GM12864 (cell line): ENCODE results near the gene MTA3.

Experiments used
- DNase-seq: peaks from one replicate; pipeline ENCODE4 v3.0.0-alpha.2; 2011; ENCODE audit warnings: low read depth
- H3K4me3 ChIP-seq: 2 replicates; pipeline ENCODE4 v1.5.1; 2011; ENCODE audit warnings: mild to moderate bottlenecking, low read depth, low read length, control low read depth
- TF ChIP-seq, protein P1 (sequence below): IDR thresholded peaks from 2 replicates; pipeline ENCODE4 v1.5.1; 2011; ENCODE audit warnings: low read depth, mild to moderate bottlenecking, moderate library complexity, low read length, control low read depth, inconsistent platforms; ENCODE audit errors: missing control alignments

Gene MTA3

DNA sequence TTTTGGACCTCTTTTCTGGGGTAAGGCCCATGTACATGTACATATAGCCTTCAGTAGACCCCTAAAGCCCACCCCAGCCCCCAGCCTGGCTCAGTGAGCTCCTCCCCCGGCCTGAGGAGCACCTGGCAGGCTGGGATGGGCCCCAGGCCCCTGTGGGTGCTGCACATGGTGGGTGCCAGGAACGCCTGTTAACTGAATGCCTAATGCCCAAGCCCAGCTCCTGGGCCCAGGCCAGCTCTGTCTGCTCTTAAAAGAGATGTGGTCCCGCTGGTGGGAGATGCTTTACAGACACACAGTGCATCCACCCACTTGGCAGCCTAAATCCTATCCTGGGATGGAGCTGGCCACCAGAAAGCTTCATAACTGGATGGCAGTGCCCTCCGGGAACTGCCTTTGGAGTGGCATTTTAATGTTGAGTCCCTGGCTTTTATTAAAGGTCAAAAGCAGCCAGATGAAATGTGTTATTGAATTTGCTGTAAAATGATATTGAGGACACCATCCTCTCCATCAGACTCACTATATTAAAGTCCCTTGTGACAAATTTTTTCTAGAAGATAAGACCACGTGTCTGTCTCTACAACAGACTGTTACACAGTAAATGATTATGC, 203.2 kb downstream of the MTA3 start:
- H3K4me3 ChIP-seq, result no peak overlapping the region
- TF ChIP-seq, protein P1, sequence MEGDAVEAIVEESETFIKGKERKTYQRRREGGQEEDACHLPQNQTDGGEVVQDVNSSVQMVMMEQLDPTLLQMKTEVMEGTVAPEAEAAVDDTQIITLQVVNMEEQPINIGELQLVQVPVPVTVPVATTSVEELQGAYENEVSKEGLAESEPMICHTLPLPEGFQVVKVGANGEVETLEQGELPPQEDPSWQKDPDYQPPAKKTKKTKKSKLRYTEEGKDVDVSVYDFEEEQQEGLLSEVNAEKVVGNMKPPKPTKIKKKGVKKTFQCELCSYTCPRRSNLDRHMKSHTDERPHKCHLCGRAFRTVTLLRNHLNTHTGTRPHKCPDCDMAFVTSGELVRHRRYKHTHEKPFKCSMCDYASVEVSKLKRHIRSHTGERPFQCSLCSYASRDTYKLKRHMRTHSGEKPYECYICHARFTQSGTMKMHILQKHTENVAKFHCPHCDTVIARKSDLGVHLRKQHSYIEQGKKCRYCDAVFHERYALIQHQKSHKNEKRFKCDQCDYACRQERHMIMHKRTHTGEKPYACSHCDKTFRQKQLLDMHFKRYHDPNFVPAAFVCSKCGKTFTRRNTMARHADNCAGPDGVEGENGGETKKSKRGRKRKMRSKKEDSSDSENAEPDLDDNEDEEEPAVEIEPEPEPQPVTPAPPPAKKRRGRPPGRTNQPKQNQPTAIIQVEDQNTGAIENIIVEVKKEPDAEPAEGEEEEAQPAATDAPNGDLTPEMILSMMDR, result no peak
- no peak for DNase-seq

DNA sequence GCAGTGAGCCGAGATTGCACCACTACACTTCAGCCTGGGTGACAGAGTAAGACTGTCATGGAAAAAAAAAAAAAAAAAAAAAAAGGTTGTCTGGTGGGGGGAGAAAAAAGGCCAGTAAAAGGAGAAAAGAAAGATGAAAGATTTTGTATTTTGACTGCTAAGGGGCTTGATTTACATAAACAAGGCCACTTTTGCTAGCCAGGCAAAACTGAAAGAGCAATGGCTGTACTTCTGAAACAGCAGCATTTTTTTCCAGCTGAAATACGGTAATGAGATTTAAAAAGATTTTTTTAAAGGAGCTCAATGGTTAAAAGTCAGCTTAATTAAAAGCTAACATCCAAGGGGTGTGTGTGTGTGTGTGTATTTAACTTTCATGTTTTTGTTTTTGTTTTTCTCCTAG, 206.8 kb downstream of the MTA3 start:
- no peak for DNase-seq

DNA sequence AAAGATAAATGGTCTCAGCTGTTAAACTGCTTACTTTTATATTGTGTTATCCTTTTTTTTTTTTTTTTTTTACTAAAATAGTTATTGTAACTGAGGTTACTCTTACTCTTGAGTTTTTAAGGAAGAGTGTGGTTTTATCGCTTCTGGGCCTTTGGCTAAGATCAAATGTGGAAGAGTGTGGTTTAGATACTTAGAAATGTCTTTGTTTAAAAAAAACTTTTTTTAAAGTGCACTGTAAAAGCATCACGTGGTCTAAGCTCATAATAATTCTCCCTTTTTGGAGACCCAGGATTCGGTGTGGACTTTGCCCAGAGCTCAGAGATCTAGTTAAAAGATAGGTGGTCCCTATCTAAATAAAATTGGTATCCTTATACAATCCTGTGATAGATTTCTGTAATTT, 207.4 kb downstream of the MTA3 start:
- no peak for DNase-seq
- TF ChIP-seq, protein P1, result no peak
- H3K4me3 ChIP-seq, result no peak overlapping the region

More for the DNA sequence above, 206.8 kb downstream of the MTA3 start:
- TF ChIP-seq, protein P1, result no peak
- H3K4me3 ChIP-seq, result no peak overlapping the region

DNA sequence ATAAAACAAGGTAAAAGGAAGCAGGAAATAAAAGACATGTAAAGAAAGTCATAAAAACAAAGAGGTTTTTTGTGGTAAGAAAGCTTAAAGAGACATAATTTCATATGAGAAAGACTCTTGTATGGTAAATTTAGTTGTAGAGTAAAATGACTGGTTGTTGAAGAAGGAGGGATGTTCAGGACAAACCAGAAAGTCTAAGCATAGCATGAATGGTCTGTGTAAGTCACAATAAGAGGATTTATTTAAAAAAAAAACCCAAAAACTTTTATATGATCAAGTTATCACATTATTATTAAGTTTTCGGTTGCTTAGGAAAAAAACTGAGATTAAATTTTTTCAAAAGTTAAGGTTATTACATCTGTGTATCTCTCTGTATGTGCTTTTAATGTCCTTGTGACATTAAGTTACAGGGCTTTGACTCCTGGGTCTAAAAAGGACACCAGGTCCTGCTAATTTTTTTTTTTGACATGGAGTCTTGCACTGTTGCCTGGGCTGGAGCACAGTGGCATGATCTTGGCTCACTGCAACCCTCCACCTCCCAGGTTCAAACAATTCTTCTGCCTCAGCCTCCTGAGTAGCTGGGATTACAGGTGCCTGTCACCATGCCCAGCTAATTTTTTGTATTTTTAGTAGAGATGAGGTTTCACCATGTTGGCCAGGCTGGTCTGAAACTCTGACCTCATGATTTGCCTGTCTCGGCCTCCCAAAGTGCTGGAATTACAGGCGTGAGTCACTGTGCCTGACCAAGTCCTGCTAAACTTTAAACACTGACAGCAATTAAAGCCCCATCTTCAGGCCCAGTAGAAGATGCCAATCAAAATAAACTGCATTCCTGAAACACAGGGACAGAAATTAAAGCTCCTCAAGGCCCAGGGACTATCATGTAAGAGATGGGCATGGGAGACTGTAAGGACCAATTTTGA, 209.7 kb downstream of the MTA3 start:
- no peak overlapping the region for H3K4me3 ChIP-seq
- no peak for DNase-seq
- TF ChIP-seq, protein P1, result no peak

DNA sequence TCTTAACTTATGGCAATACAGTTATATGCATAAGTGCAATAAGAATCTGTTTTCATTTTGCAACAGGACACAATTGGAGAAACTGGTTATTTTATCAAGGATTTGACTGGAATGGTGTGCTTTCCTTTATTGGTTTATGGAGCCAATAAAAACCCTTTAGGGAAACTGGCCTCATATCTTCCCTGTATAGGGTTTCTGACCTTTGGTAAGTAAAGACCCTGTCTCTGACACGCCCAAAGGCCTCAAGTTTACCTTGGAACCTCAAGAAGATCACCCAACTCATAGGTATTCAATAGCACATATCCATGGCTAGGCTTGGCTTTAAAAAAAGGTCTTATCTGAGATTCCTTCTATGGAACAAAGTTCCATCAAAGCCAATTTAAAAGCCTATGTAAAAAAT, 212.7 kb downstream of the MTA3 start:
- no peak for DNase-seq
- no peak overlapping the region for H3K4me3 ChIP-seq
- TF ChIP-seq, protein P1, result no peak

DNA sequence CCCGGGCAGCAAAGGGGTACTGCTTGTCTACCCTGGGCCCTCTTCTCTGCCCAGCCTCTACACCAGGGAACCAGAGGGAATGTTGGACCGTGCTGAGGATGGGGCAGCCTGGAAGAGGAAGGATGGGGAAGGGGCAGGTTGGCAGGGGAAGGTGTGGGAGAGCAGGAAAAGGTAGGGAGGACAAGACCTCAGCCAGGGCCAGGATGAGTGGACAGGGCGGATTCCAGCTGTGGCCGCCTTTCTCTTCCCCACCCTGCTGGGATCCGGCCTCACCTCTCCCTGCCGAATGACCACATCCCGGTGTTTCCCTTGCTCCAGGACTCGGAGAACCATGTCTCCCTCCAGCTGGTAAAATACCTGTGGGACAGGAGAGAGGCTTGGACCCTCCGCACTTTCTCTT, 215.1 kb downstream of the MTA3 start:
- TF ChIP-seq, protein P1, result no peak
- no peak overlapping the region for H3K4me3 ChIP-seq
- no peak for DNase-seq
